ENCODE results near the gene CD59.
"Not testable (repeated sequence)": the region's sequence is repeated elsewhere in the genome, so short reads cannot be mapped to it uniquely, and the experiment has no call there.

CD59 gene

DNA sequence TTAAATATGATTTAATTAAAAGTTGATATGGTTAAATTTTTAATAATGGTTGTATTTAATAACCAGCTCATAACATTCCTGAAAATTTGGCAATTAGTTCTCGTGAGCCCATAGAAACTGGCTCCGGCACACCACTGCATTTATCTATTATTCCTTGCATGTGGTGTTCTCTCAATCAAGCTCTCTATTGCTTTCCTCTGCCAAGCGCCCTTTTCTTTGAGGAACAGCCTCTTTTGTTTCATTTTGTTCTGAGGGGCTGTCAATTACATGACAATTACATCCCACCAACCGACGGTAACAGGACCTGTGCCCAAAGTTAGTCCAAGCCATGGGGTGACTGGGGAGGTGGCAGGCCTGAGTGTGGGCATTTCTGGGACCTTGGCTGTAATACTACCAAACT lies 43.7 kb downstream of the CD59 start:
- DNase-seq (ENCODE audit: low spot score) = no peak

DNA sequence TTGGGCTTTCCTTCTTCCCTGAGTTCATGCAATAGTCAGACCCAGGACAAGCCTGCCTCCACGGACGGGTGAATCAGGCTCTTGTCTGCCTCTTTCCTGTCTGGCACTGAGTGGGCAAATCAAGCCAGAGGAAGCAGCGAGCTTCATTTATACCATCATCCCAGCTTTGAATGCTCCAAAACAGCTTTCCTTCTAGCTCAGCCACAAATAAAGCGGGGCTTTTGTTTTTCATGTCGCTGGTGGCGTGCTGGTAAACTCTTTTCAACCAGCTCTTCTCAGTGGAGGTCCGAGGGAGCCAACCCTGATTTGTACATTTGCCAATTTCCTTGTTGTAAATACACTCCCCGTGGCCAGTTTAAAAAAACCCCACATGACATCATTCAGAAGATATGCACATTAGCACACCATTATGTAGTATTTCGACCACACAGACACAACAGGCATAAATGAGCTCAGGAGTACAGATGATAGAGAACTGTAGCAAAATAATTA lies 44.2 kb downstream of the CD59 start:
- DNase-seq (ENCODE audit: low spot score) = peak; percentile 15

DNA sequence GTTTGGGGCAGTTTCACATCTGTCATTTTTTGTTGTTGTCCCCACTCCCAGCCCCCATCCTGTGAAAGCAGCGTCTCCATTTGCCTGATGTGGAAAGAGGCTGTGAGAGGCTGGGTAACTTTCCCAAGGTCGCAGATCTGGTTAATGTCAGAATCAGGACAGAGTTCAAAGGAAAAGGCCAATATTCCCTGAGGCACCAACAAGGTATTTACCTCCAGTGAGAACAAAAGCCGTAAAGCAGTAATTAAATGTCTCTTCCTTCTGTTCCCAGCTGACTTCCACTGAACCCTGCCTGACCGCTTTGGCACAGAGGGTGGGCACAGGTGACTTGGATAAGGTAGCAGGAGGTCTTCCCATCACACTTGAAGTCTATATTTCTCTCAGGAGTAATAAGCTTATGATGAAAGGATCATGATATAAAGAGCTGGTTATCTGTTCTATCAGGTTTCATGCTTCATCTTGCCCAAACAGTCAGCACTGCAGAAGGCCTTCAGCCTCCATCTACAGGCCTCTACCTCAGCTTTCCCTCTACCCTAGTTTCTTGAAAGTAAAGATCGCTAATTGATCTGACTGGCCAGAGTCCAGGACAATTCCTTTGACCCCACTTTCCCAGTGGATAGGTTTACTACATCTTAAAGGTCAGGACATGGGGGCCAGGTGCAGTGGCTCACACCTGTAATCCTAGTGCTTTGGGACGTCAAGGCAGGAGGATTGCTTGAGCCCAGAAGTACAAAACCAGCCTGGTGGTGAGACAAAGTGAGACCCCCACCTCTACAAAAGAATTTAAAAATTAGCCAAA lies 45.0 kb downstream of the CD59 start:
- no peak for DNase-seq (ENCODE audit: low spot score)

DNA sequence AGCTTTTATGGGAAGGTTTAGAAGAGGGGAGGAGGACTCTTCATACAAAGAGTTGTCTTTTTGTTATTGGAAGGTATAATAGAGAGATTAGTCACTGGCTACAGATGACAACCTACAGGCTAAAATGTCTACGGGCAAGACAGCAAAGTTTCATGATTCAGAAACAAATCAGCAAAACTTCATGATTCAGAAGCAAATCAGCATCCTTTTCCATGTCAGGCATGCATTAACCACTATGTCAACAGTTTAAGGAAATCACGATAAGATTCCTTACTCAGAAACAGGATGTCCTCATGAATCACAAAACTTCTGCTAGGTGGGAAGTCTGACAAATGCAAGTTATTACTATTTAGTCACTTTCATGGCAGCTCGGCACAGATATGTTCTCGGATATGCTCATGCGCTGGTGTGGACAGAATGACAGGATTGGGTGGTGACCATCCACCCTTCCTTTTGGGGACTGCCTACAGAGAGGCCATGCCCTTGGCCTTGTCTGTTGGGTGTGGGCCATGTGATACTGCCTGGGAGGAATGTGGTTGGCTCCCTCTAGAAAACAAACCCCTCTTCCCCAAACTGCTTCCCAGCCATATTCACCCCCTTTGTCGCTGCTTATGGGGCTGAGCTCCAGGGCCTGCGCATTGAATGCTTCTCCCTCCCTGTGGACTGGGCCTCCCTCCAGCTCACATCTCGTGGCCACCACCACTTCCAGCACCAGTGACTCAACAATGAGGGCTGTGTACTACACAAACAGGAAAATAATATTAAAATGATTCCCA lies 45.7 kb downstream of the CD59 start:
- DNase-seq (ENCODE audit: low spot score) = no peak

DNA sequence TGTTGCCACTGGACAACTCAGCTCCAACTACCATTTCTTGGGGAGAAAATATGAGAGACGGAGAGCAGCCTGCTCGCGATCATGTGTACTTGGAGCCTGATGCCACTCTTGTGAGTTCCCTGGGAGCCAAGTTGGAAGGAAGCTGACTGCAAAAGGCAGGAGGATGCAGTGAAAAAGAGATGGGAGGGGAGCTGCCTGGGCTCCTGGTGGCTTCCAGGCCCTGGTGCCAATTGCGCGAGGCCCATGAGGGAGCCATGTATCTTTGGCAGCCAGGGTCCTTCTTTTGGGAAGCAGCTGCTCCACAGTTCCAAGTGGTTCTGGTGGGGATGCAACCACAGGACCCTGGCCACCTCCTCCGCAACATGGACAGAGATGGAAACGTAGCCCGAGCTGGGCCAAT lies 46.7 kb downstream of the CD59 start:
- DNase-seq (ENCODE audit: low spot score) = no peak

DNA sequence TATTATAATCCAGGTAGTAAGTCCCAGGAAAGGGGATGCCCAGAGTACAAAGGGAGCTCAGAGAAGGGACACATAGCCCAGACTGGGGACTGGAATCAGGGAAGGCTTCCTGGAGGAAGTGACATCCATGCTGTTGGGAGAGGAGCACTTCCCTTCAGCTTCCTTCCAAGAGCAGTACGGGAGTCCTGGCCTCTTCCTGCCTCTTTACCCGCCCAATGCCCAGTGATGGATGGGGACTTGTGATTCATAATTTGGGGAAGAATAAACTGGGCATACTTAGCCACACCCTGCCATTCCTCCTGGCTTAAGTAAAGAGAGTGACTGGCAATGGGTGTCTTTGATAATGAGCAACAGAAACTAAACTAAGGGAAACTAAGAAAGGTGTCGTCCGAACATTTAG lies 47.1 kb downstream of the CD59 start:
- DNase-seq (ENCODE audit: low spot score) = no peak

DNA sequence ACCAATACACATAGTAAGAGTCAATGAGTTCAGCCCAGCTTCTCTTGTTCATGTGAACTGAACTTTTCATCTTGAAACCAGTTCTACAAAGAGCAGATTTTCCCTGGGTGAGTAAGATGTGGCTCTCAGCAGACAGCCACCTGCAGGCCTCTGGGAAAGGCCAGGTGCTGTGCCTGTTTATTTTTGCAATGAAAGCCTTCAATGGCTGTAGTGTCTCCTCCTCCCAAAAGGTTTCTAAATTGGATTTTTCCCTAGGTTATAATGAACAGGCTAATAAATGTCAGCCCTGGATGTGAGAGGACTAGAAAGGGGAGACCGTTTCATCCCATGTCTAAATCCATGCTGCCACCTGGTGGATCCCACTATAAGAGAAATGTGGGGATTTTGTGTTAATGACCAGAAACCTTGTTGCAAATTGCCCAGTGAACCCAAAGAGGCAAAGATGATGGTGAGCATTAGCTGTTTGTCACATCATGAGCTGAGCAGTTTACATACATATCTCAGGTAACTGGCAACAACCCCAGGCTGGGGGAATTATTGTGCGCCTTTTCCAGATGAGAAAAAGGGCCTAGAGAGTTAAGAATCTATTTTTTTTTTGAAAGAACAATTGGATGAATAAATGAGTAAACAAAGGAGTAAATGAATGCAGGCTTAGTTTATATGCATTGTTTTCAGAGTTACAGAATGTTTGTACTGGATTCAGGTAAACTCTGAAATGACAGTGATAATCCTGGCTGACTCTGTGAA lies 48.3 kb downstream of the CD59 start:
- peak; percentile 69 for DNase-seq (ENCODE audit: low spot score)

DNA sequence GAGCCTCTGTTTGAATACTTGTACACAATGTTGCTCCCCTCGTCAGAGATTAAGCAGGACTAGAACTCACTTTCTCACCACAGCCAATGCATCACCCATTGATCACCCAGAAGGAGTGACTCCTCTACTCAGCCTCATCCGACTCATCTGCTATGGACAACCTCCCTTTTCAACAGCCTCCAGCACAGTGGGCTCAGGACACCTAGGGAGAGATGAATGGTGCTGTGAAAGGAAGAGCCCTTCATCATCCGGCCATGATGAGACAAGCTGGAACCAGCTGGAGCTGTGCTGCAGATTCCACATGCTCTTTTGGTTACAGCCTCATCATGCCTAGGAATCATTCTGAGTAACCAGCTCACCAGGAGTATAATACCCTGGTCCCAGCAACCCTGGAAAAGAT lies 51.1 kb downstream of the CD59 start:
- DNase-seq (ENCODE audit: low spot score) = no peak

DNA sequence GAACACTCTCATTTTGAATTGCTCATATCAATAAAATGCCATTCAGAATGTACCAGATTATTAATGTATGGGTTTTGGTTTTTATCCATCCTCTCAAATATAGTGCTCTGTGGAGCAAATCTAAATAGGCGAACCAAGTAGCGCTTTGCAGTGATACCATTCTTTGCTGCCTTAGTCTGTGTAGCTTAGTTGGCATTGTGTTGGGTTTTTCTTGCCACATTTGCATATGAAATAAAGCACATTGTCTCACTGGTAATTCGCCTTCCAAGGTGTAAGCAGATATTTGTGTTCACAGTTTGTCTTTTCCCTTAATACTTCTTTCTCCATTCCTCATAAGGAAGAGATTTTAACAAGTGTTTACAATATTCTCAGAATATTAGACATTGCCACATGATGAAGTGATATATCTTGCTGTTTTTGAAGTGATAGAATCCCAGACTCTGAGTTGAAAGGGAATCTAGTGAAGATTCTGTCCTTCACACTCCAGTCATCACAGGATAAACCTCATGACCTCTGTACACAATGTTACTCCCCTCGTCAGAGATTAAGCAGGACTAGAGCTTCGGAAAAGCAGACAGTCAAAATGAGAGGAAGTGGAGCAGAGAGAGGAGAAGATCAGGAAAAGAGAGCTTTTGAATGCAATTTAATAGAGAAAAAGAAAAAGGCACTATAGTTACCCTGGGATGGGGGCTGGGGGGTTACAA lies 52.1 kb downstream of the CD59 start:
- no peak for DNase-seq (ENCODE audit: low spot score)

DNA sequence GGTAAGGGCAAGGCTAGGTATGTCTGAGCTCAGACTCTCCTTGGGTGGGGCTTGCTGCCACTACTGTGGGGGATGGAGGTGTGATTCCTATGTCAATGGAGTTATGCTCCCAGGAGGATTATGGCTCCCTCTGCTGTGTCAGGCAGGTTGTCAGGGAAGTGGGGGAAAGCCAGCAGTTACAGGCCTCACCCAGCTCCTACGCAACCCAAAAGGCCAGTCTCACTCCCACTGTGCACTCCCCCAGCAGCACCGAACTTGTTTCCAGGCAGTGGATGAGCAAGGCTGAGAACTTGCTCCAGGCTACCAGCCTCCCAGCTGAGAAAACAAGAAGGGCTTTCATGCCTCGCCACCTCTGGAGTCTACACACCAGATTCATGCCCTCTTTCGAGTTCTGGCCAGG lies 53.8 kb downstream of the CD59 start:
- DNase-seq (ENCODE audit: low spot score) = no peak

DNA sequence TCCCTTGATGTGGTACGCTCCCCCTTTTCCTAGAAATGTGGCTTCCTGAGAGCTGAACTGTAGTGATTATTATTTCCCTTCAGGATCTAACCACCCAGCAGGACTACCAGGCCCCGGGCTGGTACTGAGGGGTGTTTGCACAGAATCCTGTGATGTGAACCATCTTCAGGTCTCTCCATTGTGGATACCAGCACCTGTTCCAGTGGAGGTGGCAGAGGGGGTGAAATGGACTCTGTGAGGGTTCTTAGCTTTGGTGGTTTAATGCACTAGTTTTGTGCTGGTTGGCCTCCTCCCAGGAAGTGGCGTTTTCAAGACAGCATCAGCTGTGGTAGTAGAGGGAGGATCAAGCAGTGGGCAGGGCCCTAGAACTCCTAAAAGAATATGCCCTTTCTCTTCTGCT lies 54.2 kb downstream of the CD59 start:
- no peak for DNase-seq (ENCODE audit: low spot score)

DNA sequence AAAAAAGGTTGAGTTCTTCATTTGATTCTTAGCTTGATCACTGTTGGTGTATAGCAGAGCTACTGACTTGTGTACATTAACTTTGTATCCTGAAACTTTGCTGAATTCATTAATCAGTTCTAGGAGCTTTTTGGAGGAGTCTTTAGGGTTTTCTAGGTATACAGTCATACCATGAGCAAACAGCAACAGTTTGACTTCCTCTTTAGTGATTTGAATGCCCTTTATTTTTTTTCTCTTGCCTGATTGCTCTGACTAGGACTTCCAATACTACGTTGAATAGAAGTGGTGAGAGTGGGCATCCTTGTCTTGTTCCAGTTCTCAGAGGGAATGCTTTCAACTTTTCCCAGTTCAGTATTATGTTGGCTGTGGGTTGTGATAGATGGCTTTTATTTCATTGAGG lies 57.6 kb downstream of the CD59 start:
- not testable (repeated sequence) for DNase-seq (ENCODE audit: low spot score)

DNA sequence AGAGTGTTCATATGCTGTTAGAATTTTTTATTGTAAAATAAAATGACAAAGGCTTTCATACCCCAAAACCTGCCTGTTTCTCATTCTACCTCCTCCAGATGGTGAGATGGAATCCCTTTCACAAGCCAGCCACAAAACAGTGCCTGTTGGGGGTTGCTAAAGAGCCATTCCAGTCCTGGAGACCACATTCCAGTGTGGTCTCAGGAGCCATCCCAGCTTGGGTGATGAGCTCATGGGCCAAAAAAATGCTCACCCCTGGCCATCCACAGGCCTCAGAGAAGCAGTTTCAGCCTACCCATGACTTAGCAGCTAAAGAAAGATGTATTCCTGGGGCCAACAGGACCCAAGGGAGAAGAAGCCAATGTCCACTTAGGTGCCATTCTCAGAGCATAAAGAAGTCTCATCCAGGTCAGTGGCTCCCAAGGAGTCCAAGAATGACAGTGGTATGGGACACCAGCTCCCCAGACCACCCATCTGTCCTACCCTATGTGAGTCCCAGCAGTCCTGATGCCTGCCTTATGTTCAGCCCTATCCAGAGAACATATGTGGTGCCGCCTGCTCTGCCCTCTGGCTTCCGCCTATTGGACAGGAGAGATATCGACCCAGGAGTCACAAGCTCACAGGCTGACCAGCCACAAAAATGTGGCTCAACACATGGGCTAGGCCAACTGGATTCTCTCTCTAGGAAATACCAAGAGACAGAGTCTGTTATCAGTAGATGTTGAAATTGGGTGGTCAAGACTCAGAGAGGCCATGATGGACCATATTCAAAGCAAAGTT lies 62.0 kb downstream of the CD59 start:
- no peak for DNase-seq (ENCODE audit: low spot score)

DNA sequence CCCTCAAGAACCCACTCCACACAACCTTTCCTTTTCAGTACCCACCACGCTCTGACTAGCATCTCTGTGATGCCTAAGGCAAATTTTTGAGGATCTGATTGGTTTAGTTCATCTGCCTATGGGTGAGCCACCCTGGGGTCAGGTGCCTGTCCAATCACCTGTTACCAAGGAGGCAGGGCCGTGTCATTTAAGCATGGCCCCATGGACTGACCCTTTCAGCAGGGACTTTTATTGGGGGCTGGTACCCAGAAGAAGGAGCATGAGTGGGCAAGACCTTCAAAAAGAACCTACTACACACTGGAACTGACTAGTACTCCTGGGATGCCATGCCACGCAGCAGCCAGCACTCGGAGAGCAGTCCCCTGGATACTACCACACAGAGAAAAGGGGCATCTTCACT lies 64.0 kb downstream of the CD59 start:
- DNase-seq (ENCODE audit: low spot score) = no peak

DNA sequence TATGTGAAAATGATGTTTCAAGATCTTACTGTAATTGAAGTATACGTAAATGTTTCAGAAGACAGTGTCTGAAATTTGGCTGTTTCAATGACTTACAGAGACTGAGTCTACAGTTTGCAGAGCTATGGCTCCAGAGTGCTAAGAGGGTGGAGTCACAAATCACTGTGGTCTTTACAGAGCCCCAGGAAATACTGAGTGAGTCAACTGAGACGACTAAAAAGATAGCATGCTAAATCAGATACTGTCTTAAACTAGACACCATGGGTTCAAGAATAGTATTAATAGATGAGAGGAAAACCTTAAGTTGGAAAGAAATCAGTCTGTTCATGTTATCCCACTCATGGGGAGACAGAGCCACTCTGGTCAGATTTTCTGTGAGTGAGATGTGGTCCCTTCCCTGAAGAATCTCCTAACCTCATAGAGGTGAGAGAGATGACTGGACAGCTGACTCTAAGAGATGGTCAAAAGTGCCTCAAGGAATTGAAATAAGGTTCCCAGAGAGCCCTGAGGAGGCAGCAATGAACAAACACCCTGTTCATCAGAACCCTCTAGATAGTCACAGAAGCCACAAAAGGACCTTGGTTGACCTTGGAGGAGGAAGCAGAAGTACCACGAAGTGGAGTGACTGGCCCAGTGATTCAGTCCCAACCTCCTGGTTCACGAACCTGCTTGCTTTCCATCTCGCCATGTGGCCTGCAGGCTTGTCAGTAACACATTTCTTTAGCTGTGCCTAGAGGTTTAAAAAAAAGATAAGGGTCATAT lies 65.8 kb downstream of the CD59 start:
- DNase-seq (ENCODE audit: low spot score) = no peak

DNA sequence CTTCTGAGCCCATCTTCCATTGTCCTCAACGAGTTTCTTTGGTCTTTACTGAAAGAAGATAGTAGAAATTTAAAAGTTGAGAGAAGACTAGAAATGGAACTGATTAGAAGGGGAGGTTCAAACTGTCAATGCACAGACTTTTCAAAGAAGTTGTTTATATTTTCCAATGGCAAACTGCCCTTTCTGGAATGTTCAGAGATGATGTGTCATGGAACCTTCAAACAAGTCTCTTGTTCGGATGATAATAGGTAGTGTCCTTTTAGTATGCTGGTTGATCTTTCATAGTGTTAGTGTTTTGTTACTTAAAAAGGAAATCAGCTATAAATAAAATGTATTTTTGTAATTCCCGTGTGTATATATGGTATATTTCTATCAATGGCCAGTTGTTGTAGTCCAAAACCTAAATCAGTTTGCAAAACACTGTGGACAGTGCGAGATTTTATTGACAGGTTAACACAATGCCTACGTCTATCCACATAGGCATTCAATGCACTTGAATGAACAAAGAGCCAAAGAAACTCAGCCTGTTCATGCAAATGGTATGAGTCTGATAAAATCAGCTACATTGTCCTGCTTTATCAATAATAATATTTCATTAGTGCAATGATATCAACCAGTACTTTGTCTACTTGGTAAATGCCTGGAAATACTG lies 66.5 kb downstream of the CD59 start:
- DNase-seq (ENCODE audit: low spot score) = no peak

DNA sequence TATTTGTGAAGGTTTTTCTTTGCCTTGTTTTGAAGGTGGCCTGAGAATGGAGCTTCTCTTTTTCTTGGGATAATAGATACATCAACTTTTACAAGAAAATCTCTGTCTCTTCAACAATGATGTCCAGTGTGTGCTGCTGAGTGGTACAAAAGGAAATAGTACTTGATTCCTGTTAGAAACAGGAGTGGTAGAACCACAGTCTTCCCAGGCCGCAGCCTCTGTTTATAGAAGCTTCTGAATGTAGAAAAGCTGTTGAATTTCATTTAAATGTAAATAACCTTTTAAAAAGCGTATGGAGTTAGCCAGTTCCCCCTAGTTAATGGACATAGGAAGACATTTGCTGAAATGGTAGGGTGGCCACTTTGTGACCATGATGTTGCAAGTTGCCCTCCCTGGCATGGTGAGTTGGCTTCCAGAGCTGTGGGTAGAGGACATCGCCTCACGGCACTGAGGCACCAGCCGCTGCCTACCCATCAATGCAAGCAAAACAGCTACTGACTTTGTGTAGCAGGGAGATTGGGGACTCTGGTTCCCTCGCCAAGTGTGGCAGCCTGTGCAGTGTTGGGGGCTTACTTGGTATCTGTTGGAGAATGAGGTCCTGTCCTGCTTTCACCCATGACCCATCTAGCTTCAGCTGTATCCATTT lies 67.1 kb downstream of the CD59 start:
- no peak for DNase-seq (ENCODE audit: low spot score)

DNA sequence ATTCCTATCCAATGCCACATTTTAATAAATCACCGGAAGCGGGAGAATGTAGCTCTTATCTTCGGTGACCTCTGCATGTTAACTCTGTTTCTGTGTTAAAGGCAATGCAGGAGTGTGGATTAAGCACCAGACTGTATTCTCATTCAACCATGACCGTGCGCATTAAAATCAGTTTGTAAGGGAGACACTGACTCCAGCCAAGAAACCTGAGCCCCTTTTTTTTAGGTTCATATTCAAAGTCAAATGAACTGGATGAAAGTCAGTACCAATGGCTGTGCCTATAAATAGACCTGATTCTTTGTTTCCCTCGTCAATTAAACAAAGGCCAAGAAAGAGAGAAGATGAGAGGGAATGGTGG lies 67.8 kb downstream of the CD59 start:
- DNase-seq (ENCODE audit: low spot score) = peak; percentile 29

DNA sequence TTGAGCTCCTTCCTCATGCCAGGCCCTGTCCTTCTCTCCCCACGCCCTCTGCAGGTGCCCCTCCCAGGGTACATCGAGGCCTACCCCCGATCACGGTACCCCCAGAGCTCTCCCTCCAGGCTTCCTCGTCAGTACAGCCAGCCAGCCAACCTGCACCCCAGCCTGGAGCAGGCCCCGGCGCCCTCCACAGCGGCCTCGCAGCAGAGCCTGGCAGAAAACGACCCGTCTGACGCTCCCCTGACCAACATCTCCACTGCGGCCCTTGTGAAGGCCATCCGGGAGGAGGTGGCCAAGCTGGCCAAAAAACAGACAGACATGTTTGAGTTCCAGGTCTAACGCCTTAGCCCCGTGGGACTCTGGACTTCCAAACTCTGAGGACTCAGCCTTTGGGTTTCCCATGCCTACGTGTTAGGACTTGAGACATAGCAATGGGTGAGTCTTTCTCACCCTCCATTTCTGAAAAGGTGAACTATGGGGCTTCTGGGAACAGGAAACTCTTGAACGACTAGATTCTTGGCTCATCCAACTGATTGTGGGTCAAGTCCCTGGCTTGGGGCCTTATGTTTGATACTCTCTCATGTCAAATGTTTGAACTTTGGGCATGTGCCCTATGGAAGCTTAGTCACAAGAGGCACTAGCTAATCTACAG lies 68.3 kb downstream of the CD59 start:
- no peak for DNase-seq (ENCODE audit: low spot score)

Measured in iPS-NIHi11 (cell line).